ENCODE measurements around the gene ZNF639. TPM values are rescaled to one million over a fixed set of nuclear protein-coding genes. Genes with fewer than 3 reads are reported as not detected.

The ZNF639 gene
- total RNA-seq, 2 donors from 2014 or later, result 17.8 to 23.3 TPM

DNA sequence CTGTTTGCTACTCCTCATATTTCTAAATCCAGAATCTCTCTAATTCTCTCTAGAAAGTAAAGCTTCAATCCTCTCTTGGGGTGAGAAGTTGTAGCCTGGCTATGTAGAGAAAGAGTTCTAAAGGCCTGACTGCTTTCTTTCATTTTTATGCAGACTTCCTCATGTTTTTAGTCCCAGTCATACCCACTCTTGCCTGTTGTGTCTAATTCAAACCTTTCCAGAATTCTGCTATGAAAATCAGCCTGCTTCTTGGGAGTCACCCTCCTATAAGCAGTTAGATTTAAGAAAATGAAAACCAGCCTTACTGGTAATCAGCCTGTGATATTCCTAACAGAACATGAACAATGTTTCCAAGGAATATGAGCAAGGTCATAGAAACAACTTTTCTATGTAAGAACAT is 14.8 kb upstream of the ZNF639 start:
- H3K27ac ChIP-seq, result no peak overlapping the region
- ATAC-seq (no peak), DNase-seq (no peak)
- TF ChIP-seq, protein P1, sequence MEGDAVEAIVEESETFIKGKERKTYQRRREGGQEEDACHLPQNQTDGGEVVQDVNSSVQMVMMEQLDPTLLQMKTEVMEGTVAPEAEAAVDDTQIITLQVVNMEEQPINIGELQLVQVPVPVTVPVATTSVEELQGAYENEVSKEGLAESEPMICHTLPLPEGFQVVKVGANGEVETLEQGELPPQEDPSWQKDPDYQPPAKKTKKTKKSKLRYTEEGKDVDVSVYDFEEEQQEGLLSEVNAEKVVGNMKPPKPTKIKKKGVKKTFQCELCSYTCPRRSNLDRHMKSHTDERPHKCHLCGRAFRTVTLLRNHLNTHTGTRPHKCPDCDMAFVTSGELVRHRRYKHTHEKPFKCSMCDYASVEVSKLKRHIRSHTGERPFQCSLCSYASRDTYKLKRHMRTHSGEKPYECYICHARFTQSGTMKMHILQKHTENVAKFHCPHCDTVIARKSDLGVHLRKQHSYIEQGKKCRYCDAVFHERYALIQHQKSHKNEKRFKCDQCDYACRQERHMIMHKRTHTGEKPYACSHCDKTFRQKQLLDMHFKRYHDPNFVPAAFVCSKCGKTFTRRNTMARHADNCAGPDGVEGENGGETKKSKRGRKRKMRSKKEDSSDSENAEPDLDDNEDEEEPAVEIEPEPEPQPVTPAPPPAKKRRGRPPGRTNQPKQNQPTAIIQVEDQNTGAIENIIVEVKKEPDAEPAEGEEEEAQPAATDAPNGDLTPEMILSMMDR (IDR thresholded peaks at IDR 0.05), result no peak
- TF ChIP-seq POLR2A (IDR thresholded peaks at IDR 0.05), result no peak
- H3K27me3 ChIP-seq, result no peaks in the 10 kb centered on the region
- no peaks in the 10 kb centered on the region for H3K9me3 ChIP-seq
- H3K4me1 ChIP-seq, result no peaks in the 10 kb centered on the region
- H3K36me3 ChIP-seq (replicated peaks in 1 of 2; ENCODE audit: insufficient read depth in 1 of 2, low read depth in 2 of 2), result no peaks in the 10 kb centered on the region
- intact Hi-C loops (cut with DNase I), result loop anchor here (10.0 kb wide), 1 partner anchor 203 kb away; no protein-coding TSS in a partner anchor
- H3K4me3 ChIP-seq, result no peak overlapping the region

GRCh38 chr3:179309225-179310078 is 13.4 kb upstream of the ZNF639 start:
- no peaks in the 10 kb centered on the region for H3K36me3 ChIP-seq (replicated peaks in 1 of 2; ENCODE audit: insufficient read depth in 1 of 2, low read depth in 2 of 2)
- no peaks in the 10 kb centered on the region for H3K4me1 ChIP-seq
- intact Hi-C loops (cut with DNase I), result loop anchor here (10.0 kb wide), 2 partner anchors 205 to 295 kb away; no protein-coding TSS in a partner anchor
- no peaks in the 10 kb centered on the region for H3K27me3 ChIP-seq
- no peak overlapping the region for H3K27ac ChIP-seq
- ATAC-seq (no peak), DNase-seq (no peak)
- WGBS, 2 donors, result 30 to 33% methylated on average over 1 of the region's 1 CpG
- H3K4me3 ChIP-seq, result no peak overlapping the region
- no peaks in the 10 kb centered on the region for H3K9me3 ChIP-seq
- no peak for TF ChIP-seq POLR2A (IDR thresholded peaks at IDR 0.05)
- TF ChIP-seq, protein P1 (IDR thresholded peaks at IDR 0.05), result no peak

GRCh38 chr3:179318876-179319275 is 4.0 kb upstream of the ZNF639 start:
- ATAC-seq (no peak), DNase-seq (no peak)
- peaks cover 9% of the 10 kb centered on the region for H3K4me1 ChIP-seq
- H3K27me3 ChIP-seq, result no peaks in the 10 kb centered on the region
- TF ChIP-seq, protein P1 (IDR thresholded peaks at IDR 0.05), result no peak
- TF ChIP-seq POLR2A (IDR thresholded peaks at IDR 0.05), result no peak
- H3K4me3 ChIP-seq, result no peak overlapping the region
- 74 to 76% methylated on average over 2 of the region's 2 CpGs for WGBS, 2 donors
- H3K36me3 ChIP-seq (replicated peaks in 1 of 2; ENCODE audit: insufficient read depth in 1 of 2, low read depth in 2 of 2), result no peaks in the 10 kb centered on the region
- intact Hi-C loops (cut with DNase I), result loop anchor here (10.0 kb wide), 1 partner anchor 304 kb away; no protein-coding TSS in a partner anchor
- no peak overlapping the region for H3K27ac ChIP-seq
- no peaks in the 10 kb centered on the region for H3K9me3 ChIP-seq

- peaks cover 24% of the 10 kb centered on the region for H3K4me1 ChIP-seq
- WGBS, 2 donors, result 22 to 23% methylated on average over 10 of the region's 10 CpGs
- peak; percentile 18 to 50 (median 30) for DNase-seq
- TF ChIP-seq POLR2A (IDR thresholded peaks at IDR 0.05), result no peak
- TF ChIP-seq, protein P1 (IDR thresholded peaks at IDR 0.05), result peak; percentile 7 to 49 (median 37)
- H3K9me3 ChIP-seq, result no peaks in the 10 kb centered on the region
- H3K27me3 ChIP-seq, result no peaks in the 10 kb centered on the region
- intact Hi-C loops (cut with DNase I), result no loop called here
- peak overlapping the region in 3 of 4 donors; percentile 93 to 95 (median 94) for H3K27ac ChIP-seq
- no peaks in the 10 kb centered on the region for H3K36me3 ChIP-seq (replicated peaks in 1 of 2; ENCODE audit: insufficient read depth in 1 of 2, low read depth in 2 of 2)
- no peak for ATAC-seq
- no peak overlapping the region for H3K4me3 ChIP-seq
Measured at GRCh38 chr3:179321668-179322285, 1.1 kb upstream of the ZNF639 start.
